ENCODE data around the gene OR5B3. TPM values are rescaled to one million over a fixed set of nuclear protein-coding genes. Genes with fewer than 3 reads are reported as not detected.

Gene OR5B3
- total and polyA plus RNA-seq, 2 of the 13 experiments (the other 11 are each of a cell fraction or from before 2014, with no cell fraction given) = not detected

DNA sequence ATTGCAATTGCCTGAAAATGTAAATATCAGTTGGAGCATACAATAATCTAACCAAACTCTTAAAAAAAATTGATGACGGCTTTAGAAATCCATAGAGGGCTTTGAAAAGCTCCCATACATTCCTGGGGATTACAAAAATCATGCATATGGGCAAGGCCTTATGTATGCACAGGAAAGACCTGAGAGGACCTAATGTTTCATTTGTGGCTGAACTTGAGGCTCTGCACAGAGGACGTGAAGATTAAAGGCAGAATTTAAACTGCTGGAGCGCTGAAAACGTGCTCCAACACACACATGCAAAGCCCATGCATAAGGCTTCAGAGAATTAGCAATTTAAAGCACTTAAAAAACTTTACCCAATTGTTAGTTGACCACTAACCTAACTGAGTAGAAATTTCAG lies 31.8 kb upstream of the OR5B3 start (continued):
- TF ChIP-seq, protein P1, sequence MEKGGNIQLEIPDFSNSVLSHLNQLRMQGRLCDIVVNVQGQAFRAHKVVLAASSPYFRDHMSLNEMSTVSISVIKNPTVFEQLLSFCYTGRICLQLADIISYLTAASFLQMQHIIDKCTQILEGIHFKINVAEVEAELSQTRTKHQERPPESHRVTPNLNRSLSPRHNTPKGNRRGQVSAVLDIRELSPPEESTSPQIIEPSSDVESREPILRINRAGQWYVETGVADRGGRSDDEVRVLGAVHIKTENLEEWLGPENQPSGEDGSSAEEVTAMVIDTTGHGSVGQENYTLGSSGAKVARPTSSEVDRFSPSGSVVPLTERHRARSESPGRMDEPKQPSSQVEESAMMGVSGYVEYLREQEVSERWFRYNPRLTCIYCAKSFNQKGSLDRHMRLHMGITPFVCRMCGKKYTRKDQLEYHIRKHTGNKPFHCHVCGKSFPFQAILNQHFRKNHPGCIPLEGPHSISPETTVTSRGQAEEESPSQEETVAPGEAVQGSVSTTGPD (CRISPR knock-in tag; IDR thresholded peaks at IDR 0.05) = no peak
- TF ChIP-seq ZNF891 (CRISPR knock-in tag; IDR thresholded peaks at IDR 0.05) = no peak
- TF ChIP-seq RBM39 (IDR thresholded peaks at IDR 0.05; ENCODE audit: low read depth, low read length, poor library complexity, severe bottlenecking) = no peak
- TF ChIP-seq, protein P2, sequence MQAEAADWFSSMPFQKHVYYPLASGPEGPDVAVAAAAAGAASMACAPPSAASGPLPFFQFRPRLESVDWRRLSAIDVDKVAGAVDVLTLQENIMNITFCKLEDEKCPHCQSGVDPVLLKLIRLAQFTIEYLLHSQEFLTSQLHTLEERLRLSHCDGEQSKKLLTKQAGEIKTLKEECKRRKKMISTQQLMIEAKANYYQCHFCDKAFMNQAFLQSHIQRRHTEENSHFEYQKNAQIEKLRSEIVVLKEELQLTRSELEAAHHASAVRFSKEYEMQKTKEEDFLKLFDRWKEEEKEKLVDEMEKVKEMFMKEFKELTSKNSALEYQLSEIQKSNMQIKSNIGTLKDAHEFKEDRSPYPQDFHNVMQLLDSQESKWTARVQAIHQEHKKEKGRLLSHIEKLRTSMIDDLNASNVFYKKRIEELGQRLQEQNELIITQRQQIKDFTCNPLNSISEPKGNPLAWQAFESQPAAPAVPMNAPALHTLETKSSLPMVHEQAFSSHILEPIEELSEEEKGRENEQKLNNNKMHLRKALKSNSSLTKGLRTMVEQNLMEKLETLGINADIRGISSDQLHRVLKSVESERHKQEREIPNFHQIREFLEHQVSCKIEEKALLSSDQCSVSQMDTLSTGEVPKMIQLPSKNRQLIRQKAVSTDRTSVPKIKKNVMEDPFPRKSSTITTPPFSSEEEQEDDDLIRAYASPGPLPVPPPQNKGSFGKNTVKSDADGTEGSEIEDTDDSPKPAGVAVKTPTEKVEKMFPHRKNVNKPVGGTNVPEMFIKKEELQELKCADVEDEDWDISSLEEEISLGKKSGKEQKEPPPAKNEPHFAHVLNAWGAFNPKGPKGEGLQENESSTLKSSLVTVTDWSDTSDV (CRISPR knock-in tag; IDR thresholded peaks at IDR 0.05) = no peak
- TF ChIP-seq HNF1B (CRISPR knock-in tag; IDR thresholded peaks at IDR 0.05) = no peak
- TF ChIP-seq ZNF503 (CRISPR knock-in tag; IDR thresholded peaks at IDR 0.05) = no peak
- no peak for TF ChIP-seq ZNF709 (CRISPR knock-in tag; IDR thresholded peaks at IDR 0.05)
- TF ChIP-seq ZNF232 (CRISPR knock-in tag; IDR thresholded peaks at IDR 0.05; ENCODE audit: borderline replicate concordance) = no peak
- TF ChIP-seq RAD21 (CRISPR knock-in tag; IDR thresholded peaks at IDR 0.05) = no peak
- TF ChIP-seq ESRRA (CRISPR knock-in tag; IDR thresholded peaks at IDR 0.05; ENCODE audit: low read depth) = no peak
- TF ChIP-seq, protein P3, sequence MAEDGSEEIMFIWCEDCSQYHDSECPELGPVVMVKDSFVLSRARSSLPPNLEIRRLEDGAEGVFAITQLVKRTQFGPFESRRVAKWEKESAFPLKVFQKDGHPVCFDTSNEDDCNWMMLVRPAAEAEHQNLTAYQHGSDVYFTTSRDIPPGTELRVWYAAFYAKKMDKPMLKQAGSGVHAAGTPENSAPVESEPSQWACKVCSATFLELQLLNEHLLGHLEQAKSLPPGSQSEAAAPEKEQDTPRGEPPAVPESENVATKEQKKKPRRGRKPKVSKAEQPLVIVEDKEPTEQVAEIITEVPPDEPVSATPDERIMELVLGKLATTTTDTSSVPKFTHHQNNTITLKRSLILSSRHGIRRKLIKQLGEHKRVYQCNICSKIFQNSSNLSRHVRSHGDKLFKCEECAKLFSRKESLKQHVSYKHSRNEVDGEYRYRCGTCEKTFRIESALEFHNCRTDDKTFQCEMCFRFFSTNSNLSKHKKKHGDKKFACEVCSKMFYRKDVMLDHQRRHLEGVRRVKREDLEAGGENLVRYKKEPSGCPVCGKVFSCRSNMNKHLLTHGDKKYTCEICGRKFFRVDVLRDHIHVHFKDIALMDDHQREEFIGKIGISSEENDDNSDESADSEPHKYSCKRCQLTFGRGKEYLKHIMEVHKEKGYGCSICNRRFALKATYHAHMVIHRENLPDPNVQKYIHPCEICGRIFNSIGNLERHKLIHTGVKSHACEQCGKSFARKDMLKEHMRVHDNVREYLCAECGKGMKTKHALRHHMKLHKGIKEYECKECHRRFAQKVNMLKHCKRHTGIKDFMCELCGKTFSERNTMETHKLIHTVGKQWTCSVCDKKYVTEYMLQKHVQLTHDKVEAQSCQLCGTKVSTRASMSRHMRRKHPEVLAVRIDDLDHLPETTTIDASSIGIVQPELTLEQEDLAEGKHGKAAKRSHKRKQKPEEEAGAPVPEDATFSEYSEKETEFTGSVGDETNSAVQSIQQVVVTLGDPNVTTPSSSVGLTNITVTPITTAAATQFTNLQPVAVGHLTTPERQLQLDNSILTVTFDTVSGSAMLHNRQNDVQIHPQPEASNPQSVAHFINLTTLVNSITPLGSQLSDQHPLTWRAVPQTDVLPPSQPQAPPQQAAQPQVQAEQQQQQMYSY (CRISPR knock-in tag; IDR thresholded peaks at IDR 0.05) = no peak

All from HepG2 (cell line).